GM19328 (cell line): ENCODE data around the gene NLRP5.
"Not testable (repeated sequence)": the region's sequence is repeated elsewhere in the genome, so short reads cannot be mapped to it uniquely, and the experiment has no call there.

Experiments used
- ATAC-seq: cut with Tn5 transposase; IDR thresholded peaks from one replicate; pipeline ENCODE4 v1.9.1; 2021; ENCODE audit warnings: mild to moderate bottlenecking, moderate library complexity; ENCODE audit not compliant: unreplicated experiment

The NLRP5 gene

GRCh38 chr19:56098237-56098636, 111.7 kb downstream of the NLRP5 start:
- ATAC-seq: not testable (repeated sequence)

- no peak for ATAC-seq
Observed at GRCh38 chr19:56098731-56099568, 112.4 kb downstream of the NLRP5 start.

- ATAC-seq: no peak
Observed at GRCh38 chr19:56099638-56100539, 113.3 kb downstream of the NLRP5 start.

- no peak for ATAC-seq
Observed at GRCh38 chr19:56101095-56101494, 114.5 kb downstream of the NLRP5 start.

- ATAC-seq: no peak
Observed at GRCh38 chr19:56101746-56102535, 115.4 kb downstream of the NLRP5 start.

GRCh38 chr19:56103027-56103614, 116.5 kb downstream of the NLRP5 start:
- no peak for ATAC-seq

GRCh38 chr19:56104423-56104822, 117.8 kb downstream of the NLRP5 start:
- no peak for ATAC-seq

- ATAC-seq: no peak
Observed at GRCh38 chr19:56105090-56105701, 118.6 kb downstream of the NLRP5 start.

- not testable (repeated sequence) for ATAC-seq
Observed at GRCh38 chr19:56105831-56106396, 119.3 kb downstream of the NLRP5 start.

- no peak for ATAC-seq
Observed at GRCh38 chr19:56106397-56106849, 119.8 kb downstream of the NLRP5 start.

GRCh38 chr19:56106993-56107392, 120.4 kb downstream of the NLRP5 start:
- ATAC-seq: no peak

GRCh38 chr19:56107626-56108351, 121.2 kb downstream of the NLRP5 start:
- no peak for ATAC-seq

GRCh38 chr19:56108447-56109195, 122.0 kb downstream of the NLRP5 start:
- ATAC-seq: no peak

GRCh38 chr19:56109226-56109625, 122.7 kb downstream of the NLRP5 start:
- ATAC-seq: no peak

- ATAC-seq: no peak
Observed at GRCh38 chr19:56110515-56111448, 124.2 kb downstream of the NLRP5 start.
